Right atrium auricular region (tissue), 2 donors: ENCODE measurements around the gene NEGR1. TPM values are rescaled to one million over a fixed set of nuclear protein-coding genes. Genes with fewer than 3 reads are reported as not detected.

ENCODE experiments used
- DNase-seq: peaks from one replicate; pipeline ENCODE4 v3.0.0-alpha.2; 2019; ENCODE audit warnings: low spot score
- H3K27ac ChIP-seq, 2 donors: fragments of 200-600 bp; sonication (generic); 1 replicate in 1 of 2; 2 replicates in 1 of 2; pipeline ENCODE4 v1.5.1; 2016 to 2019
- H3K27me3 ChIP-seq, 2 donors: fragments of 200-600 bp; sonication (generic); one replicate each; pipeline versions ENCODE4 v1.5.1 to v1.6.0; 2017 to 2019
- H3K36me3 ChIP-seq: fragments of 200-600 bp; sonication (generic); one replicate; pipeline ENCODE4 v1.5.1; 2016
- H3K4me1 ChIP-seq, 2 donors: fragments of 200-600 bp; sonication (generic); one replicate each; pipeline versions ENCODE4 v1.5.1 to v1.6.0; 2017 to 2019
- H3K4me3 ChIP-seq, 2 donors: fragments of 200-600 bp; sonication (generic); 1 replicate in 1 of 2; 2 replicates in 1 of 2; pipeline ENCODE4 v1.5.1; 2017 to 2019; ENCODE audit warnings: mild to moderate bottlenecking in 1 of 2, moderate library complexity in 1 of 2
- H3K9me3 ChIP-seq, 2 donors: fragments of 200-600 bp; sonication (generic); one replicate each; pipeline ENCODE4 v1.5.1; 2019
- total RNA-seq, 2 donors: library from RNA; depleted of rRNA; stranded (reverse); fragments of >200 nt; gene quantifications; one replicate each; pipeline ENCODE4 v1.1.0, GENCODE V29; 2016
- TF ChIP-seq, protein P1 (sequence below), 2 donors: fragments of 200-600 bp; sonication (generic); IDR thresholded peaks; one replicate each; pipeline ENCODE4 v1.5.1; 2019; ENCODE audit warnings: antibody characterized with exemption in 2 of 2

The NEGR1 gene
- total RNA-seq, 2 donors from 2014 or later, result 9.3 to 9.9 TPM

DNA sequence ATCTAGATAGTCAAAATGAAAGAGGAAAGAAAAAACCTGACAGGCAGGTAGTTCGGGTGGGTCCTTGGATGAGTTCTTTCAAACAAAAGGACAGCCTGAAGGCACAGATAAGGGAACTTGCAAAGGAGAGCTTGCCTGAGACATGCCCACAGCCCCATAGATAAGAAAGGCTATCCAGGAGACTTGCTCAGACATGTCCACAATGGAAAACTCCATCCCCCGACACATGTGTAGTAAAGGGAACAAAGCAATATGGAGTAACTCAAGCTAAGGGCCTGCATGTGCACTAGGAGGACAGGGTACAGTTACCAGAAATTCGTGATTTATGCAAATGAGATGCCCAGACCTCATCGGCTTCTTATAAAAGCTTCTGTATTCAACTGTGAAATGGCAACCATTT, 281.5 kb downstream of the NEGR1 start:
- Histone ChIP-seq H3K27ac (no peak overlapping the region), H3K27me3 (no peaks in the 10 kb centered on the region), H3K36me3 (no peaks in the 10 kb centered on the region), H3K4me1 (no peaks in the 10 kb centered on the region), H3K9me3 (no peaks in the 10 kb centered on the region), H3K4me3 (no peak overlapping the region)
- no peak for DNase-seq
- TF ChIP-seq, protein P1, sequence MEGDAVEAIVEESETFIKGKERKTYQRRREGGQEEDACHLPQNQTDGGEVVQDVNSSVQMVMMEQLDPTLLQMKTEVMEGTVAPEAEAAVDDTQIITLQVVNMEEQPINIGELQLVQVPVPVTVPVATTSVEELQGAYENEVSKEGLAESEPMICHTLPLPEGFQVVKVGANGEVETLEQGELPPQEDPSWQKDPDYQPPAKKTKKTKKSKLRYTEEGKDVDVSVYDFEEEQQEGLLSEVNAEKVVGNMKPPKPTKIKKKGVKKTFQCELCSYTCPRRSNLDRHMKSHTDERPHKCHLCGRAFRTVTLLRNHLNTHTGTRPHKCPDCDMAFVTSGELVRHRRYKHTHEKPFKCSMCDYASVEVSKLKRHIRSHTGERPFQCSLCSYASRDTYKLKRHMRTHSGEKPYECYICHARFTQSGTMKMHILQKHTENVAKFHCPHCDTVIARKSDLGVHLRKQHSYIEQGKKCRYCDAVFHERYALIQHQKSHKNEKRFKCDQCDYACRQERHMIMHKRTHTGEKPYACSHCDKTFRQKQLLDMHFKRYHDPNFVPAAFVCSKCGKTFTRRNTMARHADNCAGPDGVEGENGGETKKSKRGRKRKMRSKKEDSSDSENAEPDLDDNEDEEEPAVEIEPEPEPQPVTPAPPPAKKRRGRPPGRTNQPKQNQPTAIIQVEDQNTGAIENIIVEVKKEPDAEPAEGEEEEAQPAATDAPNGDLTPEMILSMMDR (IDR thresholded peaks at IDR 0.05), result no peak

DNA sequence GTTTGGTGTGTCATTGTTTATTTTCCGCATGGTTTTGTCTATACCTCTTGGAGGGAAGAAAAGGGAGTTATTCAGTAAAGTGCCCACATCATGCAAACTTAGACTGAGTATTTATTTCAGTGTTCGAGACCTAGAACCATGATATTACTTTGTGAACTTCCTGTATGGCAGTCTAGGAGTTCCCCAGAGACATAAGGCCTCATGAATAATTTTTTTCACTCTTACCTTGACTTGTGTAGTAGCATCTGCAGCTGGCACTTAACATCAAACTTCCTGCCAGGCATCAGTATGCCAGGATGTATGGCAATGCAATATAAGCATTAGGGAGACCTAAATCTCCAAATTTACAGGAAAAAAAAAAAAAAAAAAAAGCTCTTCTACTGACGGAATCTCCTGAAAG, 287.7 kb downstream of the NEGR1 start:
- DNase-seq, result no peak
- TF ChIP-seq, protein P1 (IDR thresholded peaks at IDR 0.05), result no peak
- Histone ChIP-seq H3K9me3 (no peaks in the 10 kb centered on the region), H3K27me3 (no peaks in the 10 kb centered on the region), H3K4me1 (no peaks in the 10 kb centered on the region), H3K27ac (no peak overlapping the region), H3K4me3 (no peak overlapping the region), H3K36me3 (no peaks in the 10 kb centered on the region)

DNA sequence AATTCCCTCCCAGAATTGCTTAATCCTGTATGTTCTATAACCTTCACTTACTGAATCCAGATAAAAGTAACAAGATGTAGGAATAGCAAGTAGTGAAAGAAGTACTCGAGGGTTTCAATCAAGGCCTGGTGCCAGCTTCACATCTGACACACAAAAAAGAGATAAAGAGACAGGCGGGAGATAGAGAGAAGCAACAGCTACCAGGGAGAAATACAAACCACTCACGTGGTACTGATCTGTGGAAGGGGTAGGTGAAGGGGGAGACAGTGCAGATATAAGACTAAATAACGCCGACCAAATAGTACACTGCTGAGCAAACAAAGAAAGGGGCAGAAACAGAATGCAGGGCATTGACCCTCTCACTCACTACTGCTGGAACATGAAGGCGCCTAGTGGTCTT, 295.2 kb downstream of the NEGR1 start:
- Histone ChIP-seq H3K27ac (no peak overlapping the region), H3K36me3 (no peaks in the 10 kb centered on the region), H3K4me1 (peaks cover 0 to 14% of the 10 kb centered on the region in 2 donors), H3K4me3 (no peak overlapping the region), H3K27me3 (no peaks in the 10 kb centered on the region), H3K9me3 (no peaks in the 10 kb centered on the region)
- no peak for DNase-seq
- TF ChIP-seq, protein P1 (IDR thresholded peaks at IDR 0.05), result no peak

DNA sequence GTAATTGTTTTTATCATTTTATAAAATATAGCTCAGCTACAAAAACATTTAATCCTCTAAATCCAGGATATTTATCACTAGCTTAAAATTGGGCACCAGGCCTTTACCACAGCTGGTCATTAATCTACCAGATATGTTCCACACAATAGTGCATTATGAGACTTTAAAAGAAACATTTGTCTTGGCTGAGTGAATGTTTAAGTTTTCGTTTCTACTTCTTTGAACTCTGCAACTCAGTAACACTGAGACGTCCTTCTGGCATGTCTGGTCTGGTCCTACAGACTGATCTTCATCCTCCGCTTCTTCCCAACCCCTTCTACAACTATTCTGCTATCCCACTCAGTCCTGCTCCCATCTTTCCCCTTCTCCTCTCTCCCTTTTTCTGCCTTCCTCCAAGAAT, 296.2 kb downstream of the NEGR1 start:
- DNase-seq, result no peak
- Histone ChIP-seq H3K4me1 (peaks cover 0 to 16% of the 10 kb centered on the region in 2 donors), H3K9me3 (no peaks in the 10 kb centered on the region), H3K4me3 (no peak overlapping the region), H3K36me3 (no peaks in the 10 kb centered on the region), H3K27me3 (no peaks in the 10 kb centered on the region), H3K27ac (no peak overlapping the region)
- TF ChIP-seq, protein P1 (IDR thresholded peaks at IDR 0.05), result no peak

DNA sequence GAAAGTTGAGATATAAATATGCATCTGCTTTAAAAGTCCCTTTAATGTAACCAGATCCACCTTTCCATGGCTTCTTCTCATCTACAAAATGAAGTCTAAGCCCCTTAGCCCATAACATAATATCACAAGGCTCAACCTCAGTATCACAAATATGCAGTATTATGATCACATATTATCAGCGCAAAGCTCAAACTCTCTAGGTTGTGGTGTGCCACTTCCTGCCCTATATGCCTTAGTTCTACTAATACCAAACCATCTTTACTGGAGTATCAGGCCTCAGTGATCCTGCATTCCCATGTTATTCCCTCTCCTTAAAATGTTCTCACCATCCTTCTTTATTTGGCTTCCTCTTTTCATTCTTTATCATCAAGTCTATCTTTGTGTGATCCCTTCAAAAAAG, 301.8 kb downstream of the NEGR1 start:
- no peak overlapping the region for H3K27ac ChIP-seq
- TF ChIP-seq, protein P1 (IDR thresholded peaks at IDR 0.05), result no peak
- peaks cover 0 to 5% of the 10 kb centered on the region in 2 donors for H3K4me1 ChIP-seq
- no peak for DNase-seq
- H3K27me3 ChIP-seq, result no peaks in the 10 kb centered on the region
- no peak overlapping the region for H3K4me3 ChIP-seq
- H3K36me3 ChIP-seq, result no peaks in the 10 kb centered on the region
- H3K9me3 ChIP-seq, result no peaks in the 10 kb centered on the region

DNA sequence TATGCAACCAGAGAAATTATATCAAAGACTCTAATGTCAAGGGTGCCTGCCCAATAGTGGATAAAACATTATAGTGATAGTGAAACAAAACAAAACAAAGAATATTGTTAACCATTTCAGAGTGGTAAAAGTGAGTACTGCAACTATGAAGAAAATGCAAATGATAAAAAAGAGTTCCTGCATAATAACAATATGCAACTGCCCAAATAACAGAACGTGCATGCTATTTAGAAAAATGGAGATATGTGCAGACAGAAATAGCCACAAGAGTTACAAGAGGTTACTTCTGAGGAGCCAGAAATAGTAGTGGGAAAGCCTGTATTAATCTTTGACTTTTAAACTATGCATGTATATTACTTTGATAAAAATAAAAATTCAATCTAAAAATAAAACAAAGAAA, 302.5 kb downstream of the NEGR1 start:
- peaks cover 0 to 5% of the 10 kb centered on the region in 2 donors for H3K4me1 ChIP-seq
- no peak overlapping the region for H3K27ac ChIP-seq
- no peaks in the 10 kb centered on the region for H3K9me3 ChIP-seq
- H3K36me3 ChIP-seq, result no peaks in the 10 kb centered on the region
- no peak for DNase-seq
- H3K27me3 ChIP-seq, result no peaks in the 10 kb centered on the region
- TF ChIP-seq, protein P1 (IDR thresholded peaks at IDR 0.05), result no peak
- H3K4me3 ChIP-seq, result no peak overlapping the region
